Measurements from ENCODE around the gene FAM168A.
"Not testable (repeated sequence)": the region's sequence is repeated elsewhere in the genome, so short reads cannot be mapped to it uniquely, and the experiment has no call there.

The FAM168A gene

DNA sequence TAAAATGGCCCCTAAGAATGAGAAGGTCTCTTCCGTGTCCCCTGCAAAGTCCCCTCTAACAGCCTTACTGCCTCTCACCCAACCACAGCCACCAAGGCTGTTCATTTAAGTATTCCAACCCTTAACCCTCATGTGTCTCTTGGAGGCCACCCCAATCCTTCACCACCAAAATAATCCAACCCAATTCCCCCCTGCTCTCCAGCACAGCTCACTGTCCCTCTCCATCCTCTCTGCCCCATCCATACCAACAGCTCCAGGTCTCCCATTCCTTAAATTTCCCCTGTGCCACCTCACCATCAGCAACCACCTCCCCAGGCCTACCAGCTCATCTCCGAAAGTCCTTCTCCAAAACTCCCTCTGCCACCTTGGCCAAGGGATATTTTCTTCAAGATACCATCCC lies 1.4 kb downstream of the FAM168A start:
- peak in 2 of 51 donors; percentile 20 to 39 for DNase-seq

DNA sequence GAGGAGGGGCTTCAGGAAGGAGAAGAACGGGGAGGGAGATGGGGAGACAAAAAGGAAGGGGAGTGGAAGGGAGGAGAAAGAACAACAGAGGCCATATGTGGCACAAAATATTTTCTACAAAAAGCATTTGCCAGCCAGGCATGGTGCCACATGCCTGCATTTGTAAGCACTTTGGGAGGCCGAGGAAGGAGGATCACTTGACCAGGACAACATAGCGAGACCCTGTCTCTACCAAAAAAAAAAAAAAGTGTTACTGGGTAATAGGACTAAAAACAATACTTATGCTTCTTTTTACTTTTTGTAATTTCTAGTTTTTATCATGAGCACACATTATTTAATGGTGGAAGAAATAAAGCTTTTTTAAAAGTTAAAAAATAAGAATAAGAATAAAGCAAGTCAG lies 5.3 kb downstream of the FAM168A start:
- no peak for DNase-seq

DNA sequence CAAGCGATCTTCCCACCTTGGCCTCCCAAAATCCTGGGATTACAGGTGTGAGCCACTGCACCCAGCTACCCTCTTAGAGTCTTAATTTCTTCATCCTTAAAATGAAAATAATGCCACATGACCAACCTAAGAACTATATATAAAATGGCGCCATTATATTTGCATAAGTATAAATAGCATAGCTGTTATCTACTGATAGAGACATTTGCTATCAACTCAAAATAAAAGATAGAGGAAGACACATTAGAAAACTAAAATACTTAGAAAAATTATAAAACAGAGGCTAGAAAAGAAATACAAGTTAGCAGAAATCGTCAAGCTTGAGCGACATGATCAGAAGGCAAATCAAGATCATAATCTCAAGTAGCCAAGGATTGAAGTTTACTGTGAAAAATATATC lies 6.2 kb downstream of the FAM168A start:
- no peak for DNase-seq

DNA sequence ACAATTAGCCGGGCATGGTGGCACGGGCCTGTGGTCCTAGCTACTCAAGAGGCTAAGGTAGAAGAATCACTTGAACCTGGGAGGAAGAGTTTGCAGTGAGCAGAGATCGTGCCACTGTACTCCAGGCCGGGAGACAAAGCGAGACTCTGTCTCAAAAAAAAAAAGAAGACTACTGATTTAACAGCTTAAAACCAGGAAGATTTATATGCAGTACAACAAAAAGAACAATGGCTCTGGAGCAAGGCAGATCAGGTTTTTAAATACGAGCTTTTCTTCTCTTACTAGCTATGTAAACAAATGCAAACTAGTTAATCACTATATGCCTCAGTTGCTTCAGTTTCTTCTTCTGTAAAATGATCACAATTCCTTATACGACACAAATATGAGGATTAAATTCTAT lies 6.9 kb downstream of the FAM168A start:
- no peak for DNase-seq

DNA sequence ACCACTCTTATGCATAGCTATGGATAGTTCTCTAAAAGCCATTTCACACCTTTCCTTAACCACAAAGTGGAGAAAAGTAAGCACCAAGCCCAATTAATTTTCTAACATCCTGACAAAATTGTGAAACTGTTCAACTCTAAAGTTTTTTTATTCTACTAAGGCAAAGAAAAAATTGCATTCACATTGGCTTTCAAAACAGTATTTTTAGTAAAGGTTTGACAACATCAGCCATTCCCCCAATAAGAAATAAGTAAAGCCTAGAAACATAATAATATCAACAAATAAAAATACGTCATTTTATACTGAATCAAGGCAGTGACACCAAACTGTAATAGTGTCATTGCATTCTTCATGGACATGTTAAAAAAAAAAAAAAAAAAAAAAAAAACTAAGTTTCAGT lies 11.1 kb downstream of the FAM168A start:
- DNase-seq = no peak

DNA sequence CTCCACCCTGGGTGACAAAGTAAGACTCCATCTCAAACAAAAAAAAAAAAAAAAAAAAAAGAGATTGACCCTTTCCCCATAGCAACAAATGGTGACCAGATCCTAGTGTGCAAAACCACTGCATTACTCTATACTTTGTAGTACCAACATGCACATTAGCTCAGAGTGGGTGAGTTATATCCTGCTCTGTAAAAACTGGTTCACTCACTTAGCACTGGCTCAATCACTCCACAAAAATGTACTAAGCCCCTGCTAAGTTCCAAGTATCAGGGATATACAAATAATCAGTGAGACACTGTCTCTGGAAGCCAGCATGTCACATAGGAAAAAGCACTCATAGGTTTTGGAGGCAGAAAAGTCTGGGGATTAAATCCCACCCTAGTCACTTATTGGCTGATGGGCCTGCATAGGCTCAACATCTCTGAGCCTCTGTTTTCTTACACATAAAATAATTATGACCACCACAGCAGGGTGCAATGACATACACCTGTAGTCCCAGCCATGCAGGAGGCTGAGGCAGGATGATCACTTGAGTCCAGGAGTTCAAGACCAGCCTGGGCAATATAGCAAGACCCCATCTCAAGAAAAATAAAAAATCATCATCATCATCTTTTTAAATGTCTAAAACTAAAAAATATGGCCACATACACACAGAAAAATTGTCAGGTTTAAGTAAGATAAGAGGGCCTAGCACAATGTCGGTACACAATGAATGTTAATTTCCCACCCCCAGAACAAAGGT lies 11.9 kb downstream of the FAM168A start:
- no peak for DNase-seq

DNA sequence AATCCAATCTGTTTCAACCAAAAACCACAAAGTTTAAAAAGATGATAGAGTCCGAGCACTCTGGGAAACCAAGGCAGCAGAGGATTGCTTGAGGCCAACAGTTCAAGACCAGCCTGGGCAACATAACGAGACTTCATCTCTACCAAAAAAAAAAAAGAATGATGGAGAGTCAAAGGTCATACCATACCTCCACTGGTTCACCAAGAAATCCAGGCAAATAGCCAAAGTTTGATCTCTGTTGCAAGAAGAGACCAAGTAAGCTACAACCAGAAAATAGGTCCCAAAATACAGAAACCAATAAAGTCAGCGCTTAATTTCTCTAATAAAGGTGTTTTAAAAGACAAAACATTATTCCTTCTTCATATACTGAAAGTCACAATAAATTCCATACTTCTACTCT lies 13.1 kb downstream of the FAM168A start:
- no peak for DNase-seq

DNA sequence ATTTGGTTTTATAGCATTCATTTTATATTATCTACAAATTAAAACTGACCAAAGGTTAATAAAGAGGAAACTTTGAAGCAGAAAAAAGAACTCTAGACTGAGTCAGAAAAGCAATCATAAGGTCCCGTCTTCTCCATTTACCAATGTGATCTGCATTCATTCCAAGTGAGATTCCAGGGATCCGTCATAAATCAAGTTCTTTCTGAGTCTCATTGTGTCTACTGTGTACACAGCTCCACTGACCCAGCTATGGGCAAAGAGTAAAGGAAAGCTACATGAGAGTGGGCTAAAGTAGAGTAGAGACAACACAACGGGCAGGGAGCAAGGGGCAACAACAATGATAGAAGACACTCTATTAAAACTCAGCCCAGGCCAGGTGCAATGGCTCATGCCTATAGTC lies 15.3 kb downstream of the FAM168A start:
- no peak for DNase-seq

DNA sequence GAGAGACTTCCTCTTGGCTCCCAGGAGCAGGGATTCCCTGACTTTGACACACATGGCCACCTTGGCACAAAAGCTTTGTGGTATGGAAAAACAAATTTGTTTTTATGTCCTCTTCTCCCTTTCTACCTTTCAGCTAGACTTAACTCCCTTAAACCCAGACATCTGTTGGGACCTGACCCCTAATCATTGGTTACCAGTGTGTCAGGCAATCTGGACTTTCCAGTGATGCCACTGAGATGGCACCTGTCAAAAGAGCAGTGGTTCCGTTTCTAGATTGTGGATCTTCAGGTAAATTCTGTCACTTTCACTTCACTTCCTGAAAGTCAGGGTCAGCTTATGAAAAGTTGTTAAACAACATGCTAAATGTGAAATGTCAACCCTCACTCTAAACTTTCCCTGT lies 17.2 kb downstream of the FAM168A start:
- DNase-seq = not testable (repeated sequence)

DNA sequence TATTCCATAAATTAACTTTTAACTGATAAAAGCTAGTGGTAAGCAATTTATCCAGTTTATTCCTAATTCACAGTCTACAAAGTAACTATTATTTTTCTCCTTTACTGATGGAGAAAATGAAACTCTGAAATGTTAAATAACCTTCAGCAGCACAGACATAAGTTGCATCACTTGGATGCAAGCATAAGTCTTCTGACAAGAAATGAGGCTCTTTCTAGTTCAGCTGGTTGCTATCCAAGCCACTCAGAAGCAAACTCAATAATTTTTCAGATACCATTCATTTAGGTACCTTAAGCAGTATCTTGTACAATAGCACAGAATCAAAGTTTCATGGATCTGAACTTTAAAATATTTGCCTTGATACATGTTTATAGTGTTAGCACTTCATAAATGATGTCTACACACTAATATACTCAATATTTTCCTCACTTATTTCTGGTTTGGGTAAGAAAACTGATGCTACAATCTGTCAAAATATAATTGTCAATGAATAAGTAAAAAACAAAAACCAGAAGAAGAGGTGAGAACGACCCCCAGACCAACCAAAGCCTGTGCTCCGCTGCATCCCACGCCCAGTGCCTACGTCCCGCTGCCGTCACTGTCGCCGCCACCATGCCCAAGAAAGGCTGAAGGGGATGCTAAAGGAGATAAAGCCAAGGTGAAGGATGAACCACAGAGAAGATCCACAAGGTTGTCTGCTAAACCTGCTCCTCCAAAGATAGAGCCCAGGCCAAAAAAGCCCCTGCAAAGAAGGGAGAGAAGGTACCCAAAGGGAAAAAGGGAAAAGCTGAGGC lies 18.1 kb downstream of the FAM168A start:
- DNase-seq = no peak

DNA sequence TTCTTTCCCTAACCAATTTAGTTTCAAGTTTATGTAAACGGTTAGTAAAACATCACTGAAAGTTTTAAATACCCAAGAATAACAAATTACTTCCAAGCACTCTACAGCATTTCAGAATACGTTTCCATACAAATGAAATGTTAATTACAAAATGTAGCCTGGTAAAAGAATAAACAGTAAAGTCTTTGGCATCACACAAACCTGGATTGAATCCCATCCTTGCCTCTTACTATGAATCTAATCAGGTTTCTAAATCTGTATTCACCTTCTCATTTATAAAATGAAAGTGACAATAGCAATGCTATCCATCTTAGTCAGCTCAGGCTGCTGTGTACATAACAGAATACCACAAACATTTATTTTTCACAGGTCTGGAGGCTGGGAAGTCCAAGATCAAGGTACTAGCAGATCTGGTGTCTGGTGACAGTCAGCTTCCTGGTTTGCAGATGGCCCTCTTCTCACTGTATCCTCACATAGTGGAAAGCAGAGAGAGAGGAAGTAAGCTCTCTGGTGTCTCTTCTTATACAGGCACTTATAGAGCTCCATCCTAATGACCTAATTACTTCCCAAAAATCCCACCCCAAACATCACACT lies 19.2 kb downstream of the FAM168A start:
- DNase-seq = no peak

DNA sequence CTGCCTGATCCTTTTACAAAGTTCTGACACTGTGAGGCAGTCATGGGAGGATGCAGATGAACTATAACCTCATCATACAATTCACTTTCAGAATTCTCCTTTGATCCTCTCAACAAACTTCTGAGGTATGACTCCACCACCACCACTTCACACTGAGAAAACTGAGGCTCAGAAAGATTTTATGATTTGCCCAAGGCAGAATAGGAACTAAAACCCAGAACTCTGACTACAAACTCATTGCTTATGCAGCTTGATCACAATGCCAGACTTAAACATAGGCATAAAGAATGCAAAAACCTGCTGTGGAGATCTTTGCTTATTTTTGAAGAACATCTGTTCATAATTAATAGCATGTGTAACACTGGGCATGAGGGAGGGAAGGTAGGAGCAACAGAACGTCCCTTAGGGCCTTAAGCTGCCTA lies 20.4 kb downstream of the FAM168A start:
- DNase-seq = no peak

DNA sequence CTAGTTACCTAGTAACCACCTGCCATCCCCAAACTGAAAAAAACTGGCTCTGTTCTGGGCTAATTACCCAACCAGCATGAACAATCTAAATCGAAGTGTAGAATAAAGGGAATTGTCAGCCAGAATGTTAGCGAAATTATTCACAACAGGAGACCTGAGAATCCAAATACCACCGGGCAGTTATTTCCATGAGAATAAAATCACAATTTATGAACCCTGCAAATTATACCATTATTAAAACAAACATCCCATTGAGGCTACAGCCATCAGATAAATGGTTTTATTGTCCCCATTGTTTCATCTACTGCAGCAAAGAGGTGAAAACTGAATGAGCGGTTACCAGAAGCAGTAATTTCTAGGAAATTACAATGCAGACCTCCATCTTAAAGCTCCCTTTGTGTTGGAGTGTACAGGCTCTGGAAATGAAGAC lies 21.7 kb downstream of the FAM168A start:
- peak in 3 of 51 donors; percentile 14 to 47 (median 25) for DNase-seq

DNA sequence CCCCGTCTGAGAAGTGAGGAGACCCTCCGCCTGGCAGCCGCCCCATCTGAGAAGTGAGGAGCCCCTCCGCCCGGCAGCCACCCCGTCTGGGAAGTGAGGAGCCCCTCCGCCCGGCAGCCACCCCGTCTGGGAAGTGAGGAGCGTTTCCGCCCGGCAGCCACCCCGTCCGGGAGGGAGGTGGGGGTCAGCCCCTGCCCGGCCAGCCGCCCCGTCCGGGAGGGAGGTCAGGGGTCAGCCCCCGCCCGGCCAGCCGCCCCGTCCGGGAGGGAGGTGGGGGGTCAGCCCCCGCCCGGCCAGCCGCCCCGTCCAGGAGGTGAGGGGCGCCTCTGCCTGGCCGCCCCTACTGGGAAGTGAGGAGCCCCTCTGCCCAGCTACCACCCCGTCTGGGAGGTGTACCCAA lies 25.9 kb downstream of the FAM168A start:
- DNase-seq = not testable (repeated sequence)

DNA sequence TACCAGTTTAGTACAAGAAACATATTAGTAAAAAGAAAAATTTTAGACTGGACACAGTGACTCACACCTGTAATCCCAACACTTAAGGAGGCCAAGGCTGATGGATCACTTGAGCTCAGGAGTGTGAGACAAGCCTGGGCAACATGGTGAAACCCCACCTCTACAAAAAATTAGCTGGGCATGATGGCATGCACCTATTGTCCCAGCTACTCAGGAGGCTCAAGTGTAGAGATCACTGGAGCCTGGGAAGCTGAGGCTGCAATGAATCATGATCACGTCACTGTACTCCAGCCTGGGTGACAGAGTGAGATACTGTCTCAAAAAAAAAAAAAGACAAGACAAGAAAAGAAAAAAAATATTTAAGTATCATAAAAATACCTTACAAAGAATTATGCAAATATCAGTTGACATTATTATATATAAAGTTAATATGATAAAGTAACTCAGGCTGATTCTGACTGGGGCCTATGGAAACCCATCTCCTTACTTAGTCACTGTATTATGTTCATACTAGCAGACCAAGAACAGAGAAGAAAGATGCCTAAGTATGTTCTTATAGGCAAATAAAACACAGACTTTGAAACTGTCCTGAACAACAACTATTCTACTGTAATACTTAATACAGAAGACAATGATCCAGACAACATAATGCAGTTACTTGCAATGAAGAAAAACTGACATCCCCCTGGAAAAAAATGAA lies 27.3 kb downstream of the FAM168A start:
- DNase-seq = peak in 2 of 51 donors; percentile 15 to 30

DNA sequence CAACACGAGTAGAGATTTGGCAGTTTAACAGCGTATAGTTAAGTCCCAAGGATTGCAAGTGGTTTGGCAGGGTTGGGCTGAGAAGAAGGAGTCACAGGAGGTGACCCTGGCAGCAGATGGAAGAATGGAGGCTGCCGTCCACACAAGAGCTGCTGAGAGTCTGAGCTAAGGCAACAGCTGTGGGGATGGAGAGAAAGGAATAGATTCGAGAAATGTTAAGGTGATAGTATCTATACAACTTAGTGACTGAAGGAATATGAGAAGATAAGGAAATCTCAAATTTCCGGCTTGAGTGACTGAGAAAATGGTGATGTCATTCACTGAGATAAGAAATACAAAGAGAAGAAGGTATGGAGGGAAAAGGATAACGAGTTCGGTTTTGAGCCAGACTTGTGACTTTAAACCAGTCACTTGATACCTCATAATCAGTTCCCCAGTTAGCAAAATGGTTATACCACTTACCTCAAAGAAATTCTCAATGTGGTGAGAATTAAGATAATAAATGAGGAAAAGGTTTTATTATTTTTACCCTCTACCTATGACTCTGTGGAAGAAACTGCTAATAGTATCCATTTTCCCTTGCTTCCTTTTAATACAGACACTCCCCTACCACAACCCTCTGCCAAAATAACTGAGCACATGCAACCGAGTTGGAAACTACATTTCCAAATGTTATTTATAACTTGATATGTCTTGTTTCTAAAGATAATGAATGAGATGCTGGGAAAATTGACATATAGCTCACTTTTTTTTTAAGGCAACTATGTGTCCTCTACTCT lies 30.7 kb downstream of the FAM168A start:
- no peak for DNase-seq

DNA sequence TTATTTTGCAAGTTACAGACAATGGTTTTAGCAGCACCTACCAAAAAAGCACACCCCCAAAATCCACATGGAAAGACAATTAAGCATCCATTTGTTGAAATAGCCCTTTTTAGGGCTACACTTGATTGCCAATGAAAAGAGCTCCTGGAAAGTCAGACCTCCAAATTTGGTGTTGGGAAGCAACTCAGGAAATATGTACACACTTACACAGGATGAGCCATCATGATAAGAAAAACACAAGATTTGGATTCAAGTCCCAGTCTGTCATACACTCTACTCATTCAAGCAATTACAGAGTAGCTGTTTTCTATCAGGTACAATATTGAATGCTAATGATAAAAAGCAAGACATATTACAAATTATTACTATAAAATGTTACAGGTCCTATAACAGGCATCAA lies 31.5 kb downstream of the FAM168A start:
- no peak for DNase-seq

DNA sequence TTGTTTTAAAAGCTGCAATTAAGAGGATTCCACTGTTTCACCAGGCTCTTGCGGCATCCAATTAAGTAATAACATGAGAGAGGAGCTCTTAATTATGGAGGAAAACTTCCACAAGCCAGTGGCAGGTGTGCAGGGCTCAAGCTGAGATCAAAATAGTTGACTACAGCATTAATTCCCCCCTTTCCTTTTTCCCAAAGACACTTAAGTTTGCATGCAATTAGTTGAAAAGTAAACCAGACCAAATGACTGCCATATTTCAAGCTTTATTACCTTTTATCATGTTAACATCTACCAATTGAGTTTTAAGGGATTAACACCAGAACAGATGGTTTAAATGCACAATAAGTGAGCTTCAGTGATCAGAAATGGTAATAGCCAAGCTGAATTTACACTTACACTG lies 32.1 kb downstream of the FAM168A start:
- DNase-seq = no peak

DNA sequence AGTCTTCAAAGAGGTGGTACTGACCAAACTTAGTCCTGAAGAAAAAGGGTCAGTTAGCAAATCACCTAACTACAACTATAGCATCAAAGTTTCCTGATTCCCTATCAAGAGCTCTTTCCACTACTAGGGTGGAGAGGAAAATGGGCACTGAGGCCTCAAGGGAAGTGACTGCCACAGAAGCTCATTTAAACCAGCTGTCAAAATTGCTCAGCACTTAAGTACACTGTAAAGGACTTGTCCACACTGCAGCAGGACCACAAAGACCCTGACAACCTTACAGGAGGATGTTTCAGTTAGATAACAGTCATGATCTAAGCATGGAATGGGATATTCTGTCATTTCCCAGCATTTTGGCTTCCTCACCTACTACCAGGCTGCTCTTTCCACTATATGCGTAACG lies 33.0 kb downstream of the FAM168A start:
- DNase-seq = no peak

DNA sequence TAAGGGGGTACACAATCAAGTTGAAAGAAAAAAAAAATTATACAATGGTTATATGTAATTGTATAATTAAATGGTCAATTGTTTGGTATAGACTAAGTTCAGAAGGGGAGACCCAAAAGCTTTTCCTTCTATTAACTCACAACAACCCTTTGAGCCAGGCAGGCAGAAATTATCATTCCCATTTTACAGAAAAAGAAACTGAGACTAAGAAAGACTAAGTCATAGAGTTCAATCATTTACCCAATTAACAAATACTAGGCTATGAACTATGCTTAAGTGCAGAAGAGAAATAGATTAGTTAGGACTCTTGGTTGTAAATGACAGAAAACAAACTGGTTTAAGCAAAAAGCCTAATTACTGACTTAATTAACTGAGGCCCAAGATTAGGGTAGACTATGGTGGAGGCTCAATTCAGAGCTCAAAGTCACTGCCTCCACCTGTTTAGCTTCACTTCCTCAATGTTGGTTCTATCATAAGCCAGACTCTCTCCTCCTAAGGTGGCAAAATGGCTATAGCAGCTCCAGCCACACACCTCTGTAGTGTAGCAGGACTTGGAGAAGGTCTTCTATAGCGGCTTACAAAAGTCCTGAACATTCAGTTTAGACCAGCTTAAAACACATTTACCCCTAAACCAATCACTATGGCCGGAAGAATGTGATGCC lies 34.2 kb downstream of the FAM168A start:
- no peak for DNase-seq

DNA sequence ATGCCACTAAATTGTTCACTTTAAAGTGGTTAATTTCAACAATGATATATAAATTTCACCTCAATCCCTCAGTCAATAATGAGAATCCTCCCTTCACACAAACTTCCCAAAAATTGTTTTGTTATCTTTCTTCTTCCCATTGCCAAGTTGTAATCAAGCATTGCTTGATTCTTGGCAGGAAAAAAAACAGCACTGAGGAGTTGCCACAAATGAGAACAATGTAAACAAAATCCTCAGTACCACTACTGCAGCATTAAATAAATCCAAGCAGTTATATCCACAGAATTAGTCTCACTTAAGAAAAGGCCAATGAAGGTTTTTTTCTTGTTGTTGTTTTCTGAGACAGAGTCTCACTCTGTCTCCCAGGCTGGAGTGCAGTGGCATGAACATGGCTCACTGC lies 38.2 kb downstream of the FAM168A start:
- no peak for DNase-seq

Measured in hypothalamus (tissue), 51 donors.